Colonic mucosa (tissue), 4 donors: Measurements from ENCODE around the gene SLX4IP. TPM values are rescaled to one million over a fixed set of nuclear protein-coding genes. Genes with fewer than 3 reads are reported as not detected.
A peak's percentile ranks its signal among the peaks of the same experiment; 100 is the strongest.

Source experiments
- DNase-seq: peaks from one replicate; pipeline ENCODE4 v3.0.0-alpha.2; 2020
- H3K27ac ChIP-seq: fragments of 200-600 bp; one replicate; pipeline ENCODE4 v1.8.0; 2021
- H3K27me3 ChIP-seq: fragments of 200-600 bp; one replicate; pipeline ENCODE4 v1.8.0; 2021
- H3K36me3 ChIP-seq: fragments of 200-600 bp; one replicate; pipeline ENCODE4 v1.8.0; 2021
- H3K4me1 ChIP-seq: fragments of 200-600 bp; one replicate; pipeline ENCODE4 v1.8.0; 2021; ENCODE audit warnings: mild to moderate bottlenecking
- H3K4me3 ChIP-seq: fragments of 200-600 bp; one replicate; pipeline ENCODE4 v1.8.0; 2021
- H3K9ac ChIP-seq, 2 donors: one replicate each; pipeline ENCODE4 v1.7.0; 2013; ENCODE audit warnings: control low read depth in 2 of 2, low read depth in 2 of 2, low read length in 2 of 2
- H3K9me3 ChIP-seq: fragments of 200-600 bp; one replicate; pipeline ENCODE4 v1.8.0; 2021
- intact Hi-C: fragments of 100-400 bp; cut with DNase I; formaldehyde crosslinking; loops from one replicate; pipeline ENCODE4 v1.14.1; 2022
- total RNA-seq, 2 donors: library from RNA; stranded (reverse); fragmentation: NEBNext Ultra II Directional in 1 of 2; extraction: Animal tissue kit (Norgen Biotek cat#: 25700) in 1 of 2; gene quantifications; one replicate each; pipeline ENCODE4 v1.2.1, GENCODE V29; 2021
- TF ChIP-seq, protein P1 (sequence below): fragments of 200-600 bp; IDR thresholded peaks from one replicate; pipeline ENCODE4 v1.8.0; 2022; ENCODE audit warnings: antibody characterized with exemption, mild to moderate bottlenecking
- donor health status: healthy.
- donor health status: DM: no; HTN: no; CAD: no.
- donor health status: DM: no; HTN: no; CAD: no.

Gene SLX4IP
- total RNA-seq, 2 donors from 2014 or later, result 5.0 to 8.8 TPM

- intact Hi-C loops, result loop anchor here (10.0 kb wide), 1 partner anchor 239 kb away; the partner anchor contains the start of gene JAG1
- Histone ChIP-seq H3K27me3 (no peaks in the 10 kb centered on the region), H3K4me3 (no peak overlapping the region), H3K4me1 (peaks cover 4% of the 10 kb centered on the region), H3K9ac (no peak overlapping the region), H3K9me3 (no peaks in the 10 kb centered on the region), H3K27ac (no peak overlapping the region), H3K36me3 (no peaks in the 10 kb centered on the region)
- DNase-seq, result no peak
- TF ChIP-seq, protein P1, sequence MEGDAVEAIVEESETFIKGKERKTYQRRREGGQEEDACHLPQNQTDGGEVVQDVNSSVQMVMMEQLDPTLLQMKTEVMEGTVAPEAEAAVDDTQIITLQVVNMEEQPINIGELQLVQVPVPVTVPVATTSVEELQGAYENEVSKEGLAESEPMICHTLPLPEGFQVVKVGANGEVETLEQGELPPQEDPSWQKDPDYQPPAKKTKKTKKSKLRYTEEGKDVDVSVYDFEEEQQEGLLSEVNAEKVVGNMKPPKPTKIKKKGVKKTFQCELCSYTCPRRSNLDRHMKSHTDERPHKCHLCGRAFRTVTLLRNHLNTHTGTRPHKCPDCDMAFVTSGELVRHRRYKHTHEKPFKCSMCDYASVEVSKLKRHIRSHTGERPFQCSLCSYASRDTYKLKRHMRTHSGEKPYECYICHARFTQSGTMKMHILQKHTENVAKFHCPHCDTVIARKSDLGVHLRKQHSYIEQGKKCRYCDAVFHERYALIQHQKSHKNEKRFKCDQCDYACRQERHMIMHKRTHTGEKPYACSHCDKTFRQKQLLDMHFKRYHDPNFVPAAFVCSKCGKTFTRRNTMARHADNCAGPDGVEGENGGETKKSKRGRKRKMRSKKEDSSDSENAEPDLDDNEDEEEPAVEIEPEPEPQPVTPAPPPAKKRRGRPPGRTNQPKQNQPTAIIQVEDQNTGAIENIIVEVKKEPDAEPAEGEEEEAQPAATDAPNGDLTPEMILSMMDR, result no peak
Measured at GRCh38 chr20:10436053-10436699, 1.1 kb downstream of the SLX4IP start.

DNA sequence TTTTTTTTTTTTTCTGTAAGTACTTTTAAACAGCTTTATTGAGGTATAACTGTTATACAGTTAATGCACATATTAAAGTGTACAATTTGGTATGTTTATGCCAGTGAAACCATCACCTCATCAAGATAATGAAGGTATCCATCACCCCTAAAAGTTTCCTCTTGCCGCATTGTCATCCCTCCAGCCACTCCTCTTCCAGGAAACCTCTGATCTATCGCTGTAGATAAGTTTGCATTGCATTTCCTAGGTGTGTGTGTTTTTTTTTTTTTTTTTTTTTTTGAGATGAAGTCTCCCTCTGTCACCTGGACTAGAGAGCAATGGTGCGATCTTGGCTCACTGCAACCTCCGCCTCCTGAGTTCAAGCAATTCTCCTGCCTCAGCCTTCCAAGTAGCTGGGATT lies 3.1 kb downstream of the SLX4IP start:
- Histone ChIP-seq H3K27me3 (no peaks in the 10 kb centered on the region), H3K4me3 (no peak overlapping the region), H3K9ac (no peak overlapping the region), H3K27ac (no peak overlapping the region), H3K36me3 (no peaks in the 10 kb centered on the region), H3K9me3 (no peaks in the 10 kb centered on the region), H3K4me1 (no peaks in the 10 kb centered on the region)
- intact Hi-C loops, result loop anchor here (10.0 kb wide), 1 partner anchor 237 kb away; the partner anchor contains the start of gene JAG1
- DNase-seq, result no peak
- TF ChIP-seq, protein P1, result no peak

- no peaks in the 10 kb centered on the region for H3K27me3 ChIP-seq
- H3K36me3 ChIP-seq, result no peaks in the 10 kb centered on the region
- H3K9ac ChIP-seq, result no peak overlapping the region
- no peak for DNase-seq
- H3K9me3 ChIP-seq, result no peaks in the 10 kb centered on the region
- no peak overlapping the region for H3K4me3 ChIP-seq
- no peaks in the 10 kb centered on the region for H3K4me1 ChIP-seq
- H3K27ac ChIP-seq, result no peak overlapping the region
- TF ChIP-seq, protein P1, result no peak
- intact Hi-C loops, result no loop called here
Measured at GRCh38 chr20:10443936-10444335, 8.8 kb downstream of the SLX4IP start.

DNA sequence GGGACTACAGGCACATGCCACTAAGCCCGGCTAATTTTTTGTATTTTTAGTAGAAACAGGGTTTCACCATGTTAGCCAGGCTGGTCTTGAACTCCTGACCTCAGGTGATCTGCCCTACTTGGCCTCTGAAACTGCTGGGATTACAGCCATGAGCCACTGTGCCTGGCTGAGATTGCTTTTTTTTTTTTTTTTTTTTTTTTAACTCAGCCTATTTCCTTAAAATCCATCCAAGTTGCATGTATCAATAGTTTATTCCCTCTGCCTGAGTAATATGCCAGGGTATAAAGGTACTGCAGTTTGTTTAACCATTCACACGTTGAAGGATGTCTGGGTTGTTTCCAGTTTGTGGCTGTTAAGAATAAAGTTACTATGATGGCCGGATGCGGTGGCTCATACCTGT lies 10.7 kb downstream of the SLX4IP start:
- no peak overlapping the region for H3K27ac ChIP-seq
- intact Hi-C loops, result no loop called here
- TF ChIP-seq, protein P1, result no peak

DNA sequence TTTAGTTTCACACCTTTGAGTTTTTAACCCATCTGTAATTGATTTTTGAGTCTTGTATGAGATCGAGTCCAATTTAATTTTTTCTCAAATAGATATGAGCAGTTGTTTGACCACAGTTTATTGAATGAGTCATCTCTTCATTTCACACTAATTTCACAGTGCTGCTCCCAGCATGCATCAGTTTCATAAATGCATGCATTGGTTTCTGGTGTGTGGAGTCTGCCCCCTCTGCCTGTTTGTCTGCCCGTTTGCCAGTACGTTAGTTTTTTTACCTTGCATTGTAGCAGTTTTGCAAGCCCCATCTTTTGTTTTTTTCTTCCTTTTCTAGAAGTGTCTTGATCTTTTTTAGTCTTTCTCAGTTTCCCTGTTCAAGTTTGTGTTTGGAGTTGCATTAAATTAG lies 11.9 kb downstream of the SLX4IP start:
- peak; percentile 65 for DNase-seq
- Histone ChIP-seq H3K27me3 (no peaks in the 10 kb centered on the region), H3K4me1 (no peaks in the 10 kb centered on the region), H3K9ac (no peak overlapping the region), H3K36me3 (no peaks in the 10 kb centered on the region), H3K4me3 (no peak overlapping the region), H3K9me3 (no peaks in the 10 kb centered on the region), H3K27ac (no peak overlapping the region)
- intact Hi-C loops, result no loop called here
- TF ChIP-seq, protein P1, result no peak

More for the DNA sequence above, 10.7 kb downstream of the SLX4IP start:
- no peaks in the 10 kb centered on the region for H3K27me3 ChIP-seq
- no peaks in the 10 kb centered on the region for H3K9me3 ChIP-seq
- DNase-seq, result no peak
- H3K4me1 ChIP-seq, result no peaks in the 10 kb centered on the region
- H3K9ac ChIP-seq, result no peak overlapping the region
- H3K4me3 ChIP-seq, result no peak overlapping the region
- no peaks in the 10 kb centered on the region for H3K36me3 ChIP-seq
